Adrenal gland (tissue), 5 donors: ENCODE measurements around the gene GMPS.
A peak's percentile ranks its signal among the peaks of the same experiment; 100 is the strongest.

Experiments
- CTCF ChIP-seq, 6 experiments: fragments of 450-650 bp in 4 of 6; fragments of 200-600 bp in 2 of 6; sonication (generic) in 1 of 6; IDR thresholded peaks; 1 replicate in 5 of 6; 2 replicates in 1 of 6; pipeline versions ENCODE4 v1.5.1 to v1.8.0; 2016 to 2021; ENCODE audit warnings: antibody characterized with exemption in 6 of 6, mild to moderate bottlenecking in 2 of 6, moderate library complexity in 1 of 6
- POLR2A ChIP-seq, 2 donors: fragments of 450-650 bp; IDR thresholded peaks; one replicate each; pipeline ENCODE4 v1.6.1; 2017; ENCODE audit warnings: antibody characterized with exemption in 2 of 2, mild to moderate bottlenecking in 2 of 2, moderate library complexity in 1 of 2
- donor health status: DM: no; HTN: no; CAD: no.

- peak in 2 of 6 experiments; percentile 9 to 26 for TF ChIP-seq CTCF (IDR thresholded peaks at IDR 0.05)
- no peak for TF ChIP-seq POLR2A (IDR thresholded peaks at IDR 0.05)
Observed at GRCh38 chr3:155978324-155978723, 107.9 kb downstream of the GMPS start.
